ENCODE measurements around the gene LIPI. TPM values are rescaled to one million over a fixed set of nuclear protein-coding genes. Genes with fewer than 3 reads are reported as not detected.

LIPI gene
- total RNA-seq = not detected in 2 replicates

GRCh38 chr21:14210738-14211137 is at the start of gene LIPI:
Gene LIPI (minus strand): TSS chr21:14210955. CDS start chr21:14210845, 110 bp downstream.

GRCh38 chr21:14215971-14216641 is 5.4 kb upstream of the LIPI start, which contains the start of gene RBM11:
Gene RBM11 (plus strand): TSS chr21:14216157. CDS start chr21:14216187, 30 bp downstream.

Other genes starting within 250 kb of the LIPI start
- gene RBM11, start 5.2 kb upstream of the LIPI start, total RNA-seq = 0.23 TPM in 1 of 2 replicates, not detected in the other
- 110 and 160 TPM in 2 replicates for gene HSPA13, start 172.2 kb upstream of the LIPI start, total RNA-seq

Measured in smooth muscle cell of the umbilical artery (primary cell).